DOHH2 (cell line): ENCODE results near the gene SLCO3A1.
"Not testable (repeated sequence)": the region's sequence is repeated elsewhere in the genome, so short reads cannot be mapped to it uniquely, and the experiment has no call there.

ENCODE experiments used
- H3F3A ChIP-seq: fragments of 200-600 bp; sonication (generic), shearing (Covaris generic); 2 replicates; pipeline ENCODE4 v1.6.0; 2016; ENCODE audit warnings: antibody characterized with exemption, mild to moderate bottlenecking; ENCODE audit not compliant: control insufficient read depth, insufficient read depth
- H3K27ac ChIP-seq: fragments of 200-600 bp; sonication (generic); 2 replicates; pipeline ENCODE4 v1.5.1; 2014; ENCODE audit warnings: low read depth, mild to moderate bottlenecking, low read length, moderate library complexity
- H3K27me3 ChIP-seq: fragments of 200-600 bp; sonication (generic); 2 replicates; pipeline ENCODE4 v1.6.1; 2014; ENCODE audit warnings: mild to moderate bottlenecking, low read length, mixed read lengths; ENCODE audit not compliant: control insufficient read depth
- H3K36me3 ChIP-seq: fragments of 200-600 bp; sonication (generic); 2 replicates; pipeline ENCODE4 v1.6.1; 2014; ENCODE audit warnings: mild to moderate bottlenecking, low read length, moderate library complexity, mixed read lengths; ENCODE audit not compliant: control insufficient read depth
- H3K4me1 ChIP-seq: fragments of 200-600 bp; sonication (generic); 2 replicates; pipeline ENCODE4 v1.6.1; 2014; ENCODE audit warnings: mild to moderate bottlenecking, low read length, mixed read lengths; ENCODE audit not compliant: control insufficient read depth
- H3K4me2 ChIP-seq: fragments of 200-600 bp; sonication (generic); 2 replicates; pipeline ENCODE4 v1.6.0; 2014; ENCODE audit warnings: mild to moderate bottlenecking, low read length, moderate library complexity
- H3K4me3 ChIP-seq: fragments of 200-600 bp; sonication (generic); 2 replicates; pipeline ENCODE4 v1.5.1; 2014; ENCODE audit warnings: mild to moderate bottlenecking, low read length, mixed read lengths
- H3K79me2 ChIP-seq: fragments of 200-600 bp; sonication (generic); 2 replicates; pipeline ENCODE4 v1.6.1; 2014; ENCODE audit warnings: mild to moderate bottlenecking, low read length, mixed read lengths; ENCODE audit not compliant: control insufficient read depth
- H3K9me2 ChIP-seq: fragments of 200-600 bp; sonication (generic); replicated peaks from 2 replicates; pipeline ENCODE4 v1.6.1; 2014; ENCODE audit warnings: mild to moderate bottlenecking, low read length, mixed read lengths; ENCODE audit not compliant: control insufficient read depth
- H3K9me3 ChIP-seq: fragments of 200-600 bp; sonication (generic); 2 replicates; pipeline ENCODE4 v1.6.1; 2014; ENCODE audit warnings: antibody characterized with exemption, low read length, mixed read lengths; ENCODE audit not compliant: control insufficient read depth, insufficient read depth
- H4K20me1 ChIP-seq: fragments of 200-600 bp; sonication (generic); 2 replicates; pipeline ENCODE4 v1.6.0; 2014; ENCODE audit warnings: low read depth, mild to moderate bottlenecking, antibody characterized with exemption, low read length, moderate library complexity; ENCODE audit not compliant: control insufficient read depth, insufficient read depth
- CTCF ChIP-seq: fragments of 200-600 bp; sonication (generic); IDR thresholded peaks from one replicate; pipeline ENCODE4 v1.5.1; 2014; ENCODE audit warnings: antibody characterized with exemption, mild to moderate bottlenecking, low read depth, low read length; ENCODE audit not compliant: poor library complexity, severe bottlenecking
- EZH2phosphoT487 ChIP-seq: fragments of 200-600 bp; sonication (generic); IDR thresholded peaks from 2 replicates; pipeline ENCODE4 v1.6.1; 2017; ENCODE audit warnings: borderline replicate concordance, mild to moderate bottlenecking, antibody characterized with exemption, low read length, moderate library complexity, mixed read lengths

Gene SLCO3A1

GRCh38 chr15:92069308-92070250 lies 216.1 kb downstream of the SLCO3A1 start:
- TF ChIP-seq CTCF (no peak), EZH2phosphoT487 (no peak)
- no peak overlapping the region for H3K27ac ChIP-seq
- no peaks in the 10 kb centered on the region for H3K27me3 ChIP-seq
- no peaks in the 10 kb centered on the region for H3K36me3 ChIP-seq
- H3K79me2 ChIP-seq, result no peaks in the 10 kb centered on the region
- peaks cover 30% of the 10 kb centered on the region for H3K4me1 ChIP-seq
- H3F3A ChIP-seq, result no peaks in the 10 kb centered on the region
- peaks cover 3% of the 10 kb centered on the region; the same call in 1 of the 2 replicates for H4K20me1 ChIP-seq
- H3K4me2 ChIP-seq, result peak overlapping the region; percentile 21
- H3K9me2 ChIP-seq, result no peaks in the 10 kb centered on the region
- no peaks in the 10 kb centered on the region for H3K9me3 ChIP-seq
- no peak overlapping the region for H3K4me3 ChIP-seq

- not testable (repeated sequence) for H3K9me3 ChIP-seq, H4K20me1 ChIP-seq, H3K4me3 ChIP-seq, H3F3A ChIP-seq, H3K27ac ChIP-seq, H3K79me2 ChIP-seq, H3K9me2 ChIP-seq, H3K27me3 ChIP-seq, H3K36me3 ChIP-seq, H3K4me2 ChIP-seq
- H3K4me1 ChIP-seq, result peaks cover 35% of the 10 kb centered on the region
Measured at GRCh38 chr15:92070251-92070650, 216.7 kb downstream of the SLCO3A1 start.

GRCh38 chr15:92071045-92071634 lies 217.6 kb downstream of the SLCO3A1 start:
- H3K4me1 ChIP-seq, result peaks cover 44% of the 10 kb centered on the region
- H3K27ac ChIP-seq, result no peak overlapping the region
- H4K20me1 ChIP-seq, result peaks cover 10% of the 10 kb centered on the region
- H3K9me2 ChIP-seq, result no peaks in the 10 kb centered on the region
- no peaks in the 10 kb centered on the region for H3K79me2 ChIP-seq
- no peaks in the 10 kb centered on the region for H3K36me3 ChIP-seq
- no peaks in the 10 kb centered on the region for H3K27me3 ChIP-seq
- H3K4me2 ChIP-seq, result no peak overlapping the region
- H3F3A ChIP-seq, result no peaks in the 10 kb centered on the region
- TF ChIP-seq CTCF, result no peak
- no peak for TF ChIP-seq EZH2phosphoT487
- no peaks in the 10 kb centered on the region for H3K9me3 ChIP-seq
- H3K4me3 ChIP-seq, result no peak overlapping the region
